ENCODE measurements around the gene TPSB2. TPM values are rescaled to one million over a fixed set of nuclear protein-coding genes. Genes with fewer than 3 reads are reported as not detected.

The TPSB2 gene
- total and polyA plus RNA-seq, 9 of the 15 experiments (the other 6 are each of a cell fraction or from before 2014, with no cell fraction given) = 0.18 TPM; not detected in 8

DNA sequence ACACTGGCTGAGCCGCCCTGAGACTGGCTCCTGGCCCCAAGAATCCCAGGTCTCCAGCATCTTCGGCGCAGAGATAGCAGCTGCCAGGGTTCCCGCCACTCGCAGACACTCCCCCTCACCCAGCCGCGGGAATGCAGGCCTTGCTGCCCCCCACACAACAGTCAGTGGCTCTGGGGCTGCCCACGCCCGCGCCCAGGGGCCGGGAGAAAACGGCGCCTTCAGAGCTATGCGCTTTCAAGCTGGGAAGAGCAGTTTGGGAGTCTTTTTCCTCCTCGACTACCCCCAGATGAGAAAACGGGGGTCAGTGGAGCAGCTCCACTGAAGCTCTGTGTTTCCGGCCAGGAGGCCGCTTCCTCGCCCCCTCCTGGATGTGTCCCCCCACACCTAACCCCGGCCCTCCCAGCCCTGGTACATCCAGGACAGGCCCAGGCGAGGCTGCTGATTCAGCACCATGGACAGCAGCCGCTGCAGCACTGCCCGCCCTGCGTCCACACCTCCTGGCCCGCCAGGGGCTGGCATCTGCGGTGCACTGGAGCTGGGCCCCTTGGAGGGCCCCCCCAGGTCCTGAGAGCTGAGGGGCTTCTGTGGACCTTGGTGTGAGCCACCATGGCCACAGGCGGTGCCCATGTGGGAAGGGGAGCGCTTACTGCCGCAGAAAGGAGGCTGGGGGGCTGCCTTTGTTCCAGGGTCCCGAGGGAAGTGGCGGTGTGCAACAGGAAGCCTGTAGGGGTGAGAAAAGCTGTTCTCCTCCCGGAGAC lies 41.4 kb downstream of the TPSB2 start (continued):
- TF ChIP-seq, protein P1, sequence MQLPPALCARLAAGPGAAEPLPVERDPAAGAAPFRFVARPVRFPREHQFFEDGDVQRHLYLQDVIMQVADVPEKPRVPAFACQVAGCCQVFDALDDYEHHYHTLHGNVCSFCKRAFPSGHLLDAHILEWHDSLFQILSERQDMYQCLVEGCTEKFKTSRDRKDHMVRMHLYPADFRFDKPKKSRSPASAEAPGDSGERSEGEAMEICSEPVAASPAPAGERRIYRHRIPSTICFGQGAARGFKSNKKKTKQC (CRISPR knock-in tag; IDR thresholded peaks at IDR 0.05) = peak; percentile 98
- TF ChIP-seq ZNF354B (CRISPR knock-in tag; IDR thresholded peaks at IDR 0.05) (no peak), ZBTB8A (IDR thresholded peaks at IDR 0.05; ENCODE audit: partially characterized antibody) (no peak), RBBP5 (IDR thresholded peaks at IDR 0.05; ENCODE audit: borderline replicate concordance, insufficient read depth, low read length, poor library complexity, severe bottlenecking) (no peak), FOXK1 (CRISPR knock-in tag; IDR thresholded peaks at IDR 0.05; ENCODE audit: borderline replicate concordance) (no peak), FOXM1 (IDR thresholded peaks at IDR 0.05; ENCODE audit: low read depth) (no peak), FOXM1 (CRISPR knock-in tag; IDR thresholded peaks at IDR 0.05; ENCODE audit: low read depth) (no peak), GABPB1 (CRISPR knock-in tag; IDR thresholded peaks at IDR 0.05) (0 out of 2 replicates have a peak, but pooled peaks have one; percentile 55), HNRNPL (IDR thresholded peaks at IDR 0.05; ENCODE audit: low read depth, low read length) (peak; percentile 54; the same call in 1 of the 2 replicates), SAFB (IDR thresholded peaks at IDR 0.05; ENCODE audit: borderline replicate concordance, low read depth, low read length) (no peak), ARID1B (IDR thresholded peaks at IDR 0.05) (no peak), CHD2 (IDR thresholded peaks at IDR 0.05; ENCODE audit: low read depth, low read length) (no peak), GABPA (tag; conservative IDR thresholded peaks at IDR 0.05; ENCODE audit: low read depth) (no peak), SMAD4 (CRISPR knock-in tag; conservative IDR thresholded peaks at IDR 0.05) (no peak), ZNF75A (CRISPR knock-in tag; IDR thresholded peaks at IDR 0.05) (no peak), ETS2 (tag; IDR thresholded peaks at IDR 0.05; ENCODE audit: borderline replicate concordance, poor library complexity, severe bottlenecking) (no peak)
- TF ChIP-seq, protein P2, sequence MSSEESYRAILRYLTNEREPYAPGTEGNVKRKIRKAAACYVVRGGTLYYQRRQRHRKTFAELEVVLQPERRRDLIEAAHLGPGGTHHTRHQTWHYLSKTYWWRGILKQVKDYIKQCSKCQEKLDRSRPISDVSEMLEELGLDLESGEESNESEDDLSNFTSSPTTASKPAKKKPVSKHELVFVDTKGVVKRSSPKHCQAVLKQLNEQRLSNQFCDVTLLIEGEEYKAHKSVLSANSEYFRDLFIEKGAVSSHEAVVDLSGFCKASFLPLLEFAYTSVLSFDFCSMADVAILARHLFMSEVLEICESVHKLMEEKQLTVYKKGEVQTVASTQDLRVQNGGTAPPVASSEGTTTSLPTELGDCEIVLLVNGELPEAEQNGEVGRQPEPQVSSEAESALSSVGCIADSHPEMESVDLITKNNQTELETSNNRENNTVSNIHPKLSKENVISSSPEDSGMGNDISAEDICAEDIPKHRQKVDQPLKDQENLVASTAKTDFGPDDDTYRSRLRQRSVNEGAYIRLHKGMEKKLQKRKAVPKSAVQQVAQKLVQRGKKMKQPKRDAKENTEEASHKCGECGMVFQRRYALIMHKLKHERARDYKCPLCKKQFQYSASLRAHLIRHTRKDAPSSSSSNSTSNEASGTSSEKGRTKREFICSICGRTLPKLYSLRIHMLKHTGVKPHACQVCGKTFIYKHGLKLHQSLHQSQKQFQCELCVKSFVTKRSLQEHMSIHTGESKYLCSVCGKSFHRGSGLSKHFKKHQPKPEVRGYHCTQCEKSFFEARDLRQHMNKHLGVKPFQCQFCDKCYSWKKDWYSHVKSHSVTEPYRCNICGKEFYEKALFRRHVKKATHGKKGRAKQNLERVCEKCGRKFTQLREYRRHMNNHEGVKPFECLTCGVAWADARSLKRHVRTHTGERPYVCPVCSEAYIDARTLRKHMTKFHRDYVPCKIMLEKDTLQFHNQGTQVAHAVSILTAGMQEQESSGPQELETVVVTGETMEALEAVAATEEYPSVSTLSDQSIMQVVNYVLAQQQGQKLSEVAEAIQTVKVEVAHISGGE (CRISPR knock-in tag; IDR thresholded peaks at IDR 0.05) = no peak
- TF ChIP-seq, protein P3, sequence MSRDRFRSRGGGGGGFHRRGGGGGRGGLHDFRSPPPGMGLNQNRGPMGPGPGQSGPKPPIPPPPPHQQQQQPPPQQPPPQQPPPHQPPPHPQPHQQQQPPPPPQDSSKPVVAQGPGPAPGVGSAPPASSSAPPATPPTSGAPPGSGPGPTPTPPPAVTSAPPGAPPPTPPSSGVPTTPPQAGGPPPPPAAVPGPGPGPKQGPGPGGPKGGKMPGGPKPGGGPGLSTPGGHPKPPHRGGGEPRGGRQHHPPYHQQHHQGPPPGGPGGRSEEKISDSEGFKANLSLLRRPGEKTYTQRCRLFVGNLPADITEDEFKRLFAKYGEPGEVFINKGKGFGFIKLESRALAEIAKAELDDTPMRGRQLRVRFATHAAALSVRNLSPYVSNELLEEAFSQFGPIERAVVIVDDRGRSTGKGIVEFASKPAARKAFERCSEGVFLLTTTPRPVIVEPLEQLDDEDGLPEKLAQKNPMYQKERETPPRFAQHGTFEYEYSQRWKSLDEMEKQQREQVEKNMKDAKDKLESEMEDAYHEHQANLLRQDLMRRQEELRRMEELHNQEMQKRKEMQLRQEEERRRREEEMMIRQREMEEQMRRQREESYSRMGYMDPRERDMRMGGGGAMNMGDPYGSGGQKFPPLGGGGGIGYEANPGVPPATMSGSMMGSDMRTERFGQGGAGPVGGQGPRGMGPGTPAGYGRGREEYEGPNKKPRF (IDR thresholded peaks at IDR 0.05; ENCODE audit: low read depth, low read length) = no peak
- TF ChIP-seq, protein P4, sequence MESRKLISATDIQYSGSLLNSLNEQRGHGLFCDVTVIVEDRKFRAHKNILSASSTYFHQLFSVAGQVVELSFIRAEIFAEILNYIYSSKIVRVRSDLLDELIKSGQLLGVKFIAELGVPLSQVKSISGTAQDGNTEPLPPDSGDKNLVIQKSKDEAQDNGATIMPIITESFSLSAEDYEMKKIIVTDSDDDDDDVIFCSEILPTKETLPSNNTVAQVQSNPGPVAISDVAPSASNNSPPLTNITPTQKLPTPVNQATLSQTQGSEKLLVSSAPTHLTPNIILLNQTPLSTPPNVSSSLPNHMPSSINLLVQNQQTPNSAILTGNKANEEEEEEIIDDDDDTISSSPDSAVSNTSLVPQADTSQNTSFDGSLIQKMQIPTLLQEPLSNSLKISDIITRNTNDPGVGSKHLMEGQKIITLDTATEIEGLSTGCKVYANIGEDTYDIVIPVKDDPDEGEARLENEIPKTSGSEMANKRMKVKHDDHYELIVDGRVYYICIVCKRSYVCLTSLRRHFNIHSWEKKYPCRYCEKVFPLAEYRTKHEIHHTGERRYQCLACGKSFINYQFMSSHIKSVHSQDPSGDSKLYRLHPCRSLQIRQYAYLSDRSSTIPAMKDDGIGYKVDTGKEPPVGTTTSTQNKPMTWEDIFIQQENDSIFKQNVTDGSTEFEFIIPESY (CRISPR knock-in tag; IDR thresholded peaks at IDR 0.05) = peak; percentile 48; the same call in 1 of the 2 replicates

Measured in K562 (cell line).